GM19372 (cell line): ENCODE data around the gene SLC29A1.
"Not testable (repeated sequence)": the region's sequence is repeated elsewhere in the genome, so short reads cannot be mapped to it uniquely, and the experiment has no call there.

Experiments used
- ATAC-seq: cut with Tn5 transposase; IDR thresholded peaks from one replicate; pipeline ENCODE4 v1.9.1; 2021; ENCODE audit warnings: mild to moderate bottlenecking, low read depth, moderate library complexity; ENCODE audit not compliant: unreplicated experiment

Gene SLC29A1

GRCh38 chr6:44221291-44221960, 2.0 kb upstream of the SLC29A1 start:
- ATAC-seq, result peak; percentile 46

GRCh38 chr6:44221961-44222335, 1.4 kb upstream of the SLC29A1 start:
- ATAC-seq, result no peak

GRCh38 chr6:44222486-44223318, 693 bp upstream of the SLC29A1 start:
- ATAC-seq, result no peak

- no peak for ATAC-seq
Observed at GRCh38 chr6:44224029-44224964, 902 bp downstream of the SLC29A1 start.

GRCh38 chr6:44224965-44225305, 1.5 kb downstream of the SLC29A1 start:
- ATAC-seq, result no peak

- no peak for ATAC-seq
Observed at GRCh38 chr6:44225579-44226325, 2.4 kb downstream of the SLC29A1 start.

- no peak for ATAC-seq
Observed at GRCh38 chr6:44226368-44227147, 3.2 kb downstream of the SLC29A1 start.

- no peak for ATAC-seq
Observed at GRCh38 chr6:44227148-44227793, 3.9 kb downstream of the SLC29A1 start.

- ATAC-seq, result no peak
Observed at GRCh38 chr6:44228031-44228430, 4.6 kb downstream of the SLC29A1 start.

GRCh38 chr6:44228433-44228832, 5.0 kb downstream of the SLC29A1 start:
- ATAC-seq, result no peak

- no peak for ATAC-seq
Observed at GRCh38 chr6:44228836-44229235, 5.4 kb downstream of the SLC29A1 start.

GRCh38 chr6:44229376-44230033, 6.1 kb downstream of the SLC29A1 start:
- no peak for ATAC-seq

GRCh38 chr6:44230034-44230675, 6.8 kb downstream of the SLC29A1 start:
- no peak for ATAC-seq

GRCh38 chr6:44231426-44231825, 8.0 kb downstream of the SLC29A1 start:
- ATAC-seq, result not testable (repeated sequence)

- no peak for ATAC-seq
Observed at GRCh38 chr6:44232676-44233566, 9.5 kb downstream of the SLC29A1 start.

GRCh38 chr6:44233567-44234100, 10.2 kb downstream of the SLC29A1 start:
- ATAC-seq, result no peak
